ENCODE data around the gene ERC1. TPM values are rescaled to one million over a fixed set of nuclear protein-coding genes. Genes with fewer than 3 reads are reported as not detected.

ERC1 gene
- total and polyA plus RNA-seq, 8 donors: 34.9 to 64.9 (median 40.8) TPM

GRCh38 chr12:1536817-1537216 is 545.8 kb downstream of the ERC1 start:
- TF ChIP-seq CTCF (IDR thresholded peaks at IDR 0.05): no peak
- peaks cover 4 to 86% of the 10 kb centered on the region in 2 donors for H3K27me3 ChIP-seq
- no peaks in the 10 kb centered on the region for H3K9me3 ChIP-seq
- DNase-seq: no peak
- ATAC-seq: no peak
- intact Hi-C loops (cut with DNase I): no loop called here
- H3K4me1 ChIP-seq: peaks cover 0 to 14% of the 10 kb centered on the region in 2 donors
- H3K4me3 ChIP-seq: no peak overlapping the region
- no peaks in the 10 kb centered on the region for H3K36me3 ChIP-seq
- H3K27ac ChIP-seq: no peak overlapping the region

- no peak overlapping the region for H3K27ac ChIP-seq
- no peaks in the 10 kb centered on the region for H3K4me1 ChIP-seq
- no peak for TF ChIP-seq CTCF (IDR thresholded peaks at IDR 0.05)
- H3K4me3 ChIP-seq: no peak overlapping the region
- ATAC-seq (no peak), DNase-seq (no peak)
- no peaks in the 10 kb centered on the region for H3K9me3 ChIP-seq
- intact Hi-C loops (cut with DNase I): no loop called here
- no peaks in the 10 kb centered on the region for H3K36me3 ChIP-seq
- H3K27me3 ChIP-seq: peaks cover 0 to 63% of the 10 kb centered on the region in 2 donors
Measured at GRCh38 chr12:1539135-1539534, 548.1 kb downstream of the ERC1 start.

GRCh38 chr12:1540690-1541089 is 549.7 kb downstream of the ERC1 start:
- H3K9me3 ChIP-seq: no peaks in the 10 kb centered on the region
- H3K4me3 ChIP-seq: no peak overlapping the region
- intact Hi-C loops (cut with DNase I): no loop called here
- no peak overlapping the region for H3K27ac ChIP-seq
- H3K4me1 ChIP-seq: no peaks in the 10 kb centered on the region
- DNase-seq: no peak
- peak; percentile 47 for ATAC-seq
- TF ChIP-seq CTCF (IDR thresholded peaks at IDR 0.05): no peak
- H3K36me3 ChIP-seq: no peaks in the 10 kb centered on the region
- peaks cover 0 to 48% of the 10 kb centered on the region in 2 donors for H3K27me3 ChIP-seq

GRCh38 chr12:1542599-1542998 is 551.6 kb downstream of the ERC1 start:
- Histone ChIP-seq H3K27me3 (peaks cover 0 to 30% of the 10 kb centered on the region in 2 donors), H3K27ac (no peak overlapping the region), H3K4me3 (no peak overlapping the region), H3K4me1 (no peaks in the 10 kb centered on the region), H3K9me3 (no peaks in the 10 kb centered on the region), H3K36me3 (no peaks in the 10 kb centered on the region)
- no peak for ATAC-seq
- DNase-seq: no peak
- TF ChIP-seq CTCF (IDR thresholded peaks at IDR 0.05): no peak
- intact Hi-C loops (cut with DNase I): no loop called here

GRCh38 chr12:1544996-1545700 is 554.1 kb downstream of the ERC1 start:
- ATAC-seq: peak; percentile 69

More at GRCh38 chr12:1544996-1545700, 554.1 kb downstream of the ERC1 start:
- H3K36me3 ChIP-seq: no peaks in the 10 kb centered on the region
- H3K27ac ChIP-seq: no peak overlapping the region
- no peaks in the 10 kb centered on the region for H3K4me1 ChIP-seq
- no peaks in the 10 kb centered on the region for H3K9me3 ChIP-seq
- intact Hi-C loops (cut with DNase I): no loop called here
- peaks cover 0 to 5% of the 10 kb centered on the region in 2 donors for H3K27me3 ChIP-seq
- DNase-seq: no peak
- no peak for TF ChIP-seq CTCF (IDR thresholded peaks at IDR 0.05)
- H3K4me3 ChIP-seq: no peak overlapping the region

Other genes starting within 250 kb of the ERC1 start
- 100 to 1,000 TPM; 185 to 245 TPM for gene WNK1, start 238.6 kb upstream of the ERC1 start, total RNA-seq
- gene WNK1, start 238.6 kb upstream of the ERC1 start, polyA plus RNA-seq (ENCODE audit: insufficient read length in 6 of 6): 100 to 1,000 TPM in 5 of 6 donors, 10 to 100 TPM in 1; 94.4 to 116 (median 108) TPM
- gene RAD52, start 41.5 kb upstream of the ERC1 start, total RNA-seq: 10 to 100 TPM; 11.1 to 16.3 TPM
- 10 to 100 TPM; 26.0 to 46.9 (median 40.4) TPM for gene RAD52, start 41.5 kb upstream of the ERC1 start, polyA plus RNA-seq (ENCODE audit: insufficient read length in 6 of 6)